ENCODE data around the gene PCYT1B.

Gene PCYT1B

GRCh38 chrX:24647257-24648058 lies at the start of gene PCYT1B:
TSS of gene PCYT1B (minus strand) at chrX:24647347. CDS start at chrX:24647105, 242 bp downstream.
- ChIA-PET POLR2A (no interaction called here), CTCF (interaction anchor here (0.6 kb wide), 1 partner anchor 384 kb away, joined by 3 read pairs; no protein-coding TSS in a partner anchor)
- peaks cover 4% of the 10 kb centered on the region; the same call in 1 of the 2 replicates for H3K4me1 ChIP-seq (ENCODE audit: control insufficient read depth, insufficient read depth, low read length)
- H3K36me3 ChIP-seq (ENCODE audit: control insufficient read depth in 2 of 2, insufficient read depth in 1 of 2, low read length in 2 of 2) = no peaks in the 10 kb centered on the region
- no peak within 1 kb of the TSS for H3K4me3 ChIP-seq (ENCODE audit: low read depth, low read length)
- TF ChIP-seq, protein P1, sequence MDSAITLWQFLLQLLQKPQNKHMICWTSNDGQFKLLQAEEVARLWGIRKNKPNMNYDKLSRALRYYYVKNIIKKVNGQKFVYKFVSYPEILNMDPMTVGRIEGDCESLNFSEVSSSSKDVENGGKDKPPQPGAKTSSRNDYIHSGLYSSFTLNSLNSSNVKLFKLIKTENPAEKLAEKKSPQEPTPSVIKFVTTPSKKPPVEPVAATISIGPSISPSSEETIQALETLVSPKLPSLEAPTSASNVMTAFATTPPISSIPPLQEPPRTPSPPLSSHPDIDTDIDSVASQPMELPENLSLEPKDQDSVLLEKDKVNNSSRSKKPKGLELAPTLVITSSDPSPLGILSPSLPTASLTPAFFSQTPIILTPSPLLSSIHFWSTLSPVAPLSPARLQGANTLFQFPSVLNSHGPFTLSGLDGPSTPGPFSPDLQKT (IDR thresholded peaks at IDR 0.05; ENCODE audit: borderline replicate concordance, low read depth, low read length) = no peak
- TF ChIP-seq, protein P2, sequence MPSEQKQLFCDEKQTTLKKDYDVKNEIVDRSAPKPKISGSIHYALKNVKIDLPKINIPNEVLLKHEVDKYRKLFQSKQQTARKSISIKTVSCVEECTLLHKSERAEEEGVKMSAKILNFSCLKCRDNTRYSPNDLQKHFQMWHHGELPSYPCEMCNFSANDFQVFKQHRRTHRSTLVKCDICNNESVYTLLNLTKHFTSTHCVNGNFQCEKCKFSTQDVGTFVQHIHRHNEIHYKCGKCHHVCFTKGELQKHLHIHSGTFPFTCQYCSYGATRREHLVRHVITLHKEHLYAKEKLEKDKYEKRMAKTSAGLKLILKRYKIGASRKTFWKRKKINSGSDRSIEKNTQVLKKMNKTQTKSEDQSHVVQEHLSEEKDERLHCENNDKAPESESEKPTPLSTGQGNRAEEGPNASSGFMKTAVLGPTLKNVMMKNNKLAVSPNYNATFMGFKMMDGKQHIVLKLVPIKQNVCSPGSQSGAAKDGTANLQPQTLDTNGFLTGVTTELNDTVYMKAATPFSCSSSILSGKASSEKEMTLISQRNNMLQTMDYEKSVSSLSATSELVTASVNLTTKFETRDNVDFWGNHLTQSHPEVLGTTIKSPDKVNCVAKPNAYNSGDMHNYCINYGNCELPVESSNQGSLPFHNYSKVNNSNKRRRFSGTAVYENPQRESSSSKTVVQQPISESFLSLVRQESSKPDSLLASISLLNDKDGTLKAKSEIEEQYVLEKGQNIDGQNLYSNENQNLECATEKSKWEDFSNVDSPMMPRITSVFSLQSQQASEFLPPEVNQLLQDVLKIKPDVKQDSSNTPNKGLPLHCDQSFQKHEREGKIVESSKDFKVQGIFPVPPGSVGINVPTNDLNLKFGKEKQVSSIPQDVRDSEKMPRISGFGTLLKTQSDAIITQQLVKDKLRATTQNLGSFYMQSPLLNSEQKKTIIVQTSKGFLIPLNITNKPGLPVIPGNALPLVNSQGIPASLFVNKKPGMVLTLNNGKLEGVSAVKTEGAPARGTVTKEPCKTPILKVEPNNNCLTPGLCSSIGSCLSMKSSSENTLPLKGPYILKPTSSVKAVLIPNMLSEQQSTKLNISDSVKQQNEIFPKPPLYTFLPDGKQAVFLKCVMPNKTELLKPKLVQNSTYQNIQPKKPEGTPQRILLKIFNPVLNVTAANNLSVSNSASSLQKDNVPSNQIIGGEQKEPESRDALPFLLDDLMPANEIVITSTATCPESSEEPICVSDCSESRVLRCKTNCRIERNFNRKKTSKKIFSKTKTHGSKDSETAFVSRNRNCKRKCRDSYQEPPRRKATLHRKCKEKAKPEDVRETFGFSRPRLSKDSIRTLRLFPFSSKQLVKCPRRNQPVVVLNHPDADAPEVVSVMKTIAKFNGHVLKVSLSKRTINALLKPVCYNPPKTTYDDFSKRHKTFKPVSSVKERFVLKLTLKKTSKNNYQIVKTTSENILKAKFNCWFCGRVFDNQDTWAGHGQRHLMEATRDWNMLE (tag by site-specific recombination; conservative IDR thresholded peaks at IDR 0.05; ENCODE audit: low read depth) = no peak
- TF ChIP-seq EGR2 (tag by site-specific recombination; IDR thresholded peaks at IDR 0.05; ENCODE audit: low read depth) (no peak), ATF2 (tag by site-specific recombination; IDR thresholded peaks at IDR 0.05; ENCODE audit: low read depth) (no peak), ZBTB8A (tag by site-specific recombination; IDR thresholded peaks at IDR 0.05) (no peak), ZNF792 (tag by site-specific recombination; IDR thresholded peaks at IDR 0.05) (no peak), ZNF266 (tag by site-specific recombination; IDR thresholded peaks at IDR 0.05; ENCODE audit: low read depth) (no peak), ZNF24 (tag by site-specific recombination; IDR thresholded peaks at IDR 0.05) (no peak), TCF7L2 (IDR thresholded peaks at IDR 0.05; ENCODE audit: borderline replicate concordance, low read depth, low read length) (no peak), ZNF214 (tag by site-specific recombination; IDR thresholded peaks at IDR 0.05; ENCODE audit: borderline replicate concordance) (no peak), KLF8 (tag by site-specific recombination; IDR thresholded peaks at IDR 0.05) (no peak), ZNF558 (tag by site-specific recombination; IDR thresholded peaks at IDR 0.05) (no peak), ZNF426 (tag by site-specific recombination; IDR thresholded peaks at IDR 0.05) (no peak)
- TF ChIP-seq, protein P3, sequence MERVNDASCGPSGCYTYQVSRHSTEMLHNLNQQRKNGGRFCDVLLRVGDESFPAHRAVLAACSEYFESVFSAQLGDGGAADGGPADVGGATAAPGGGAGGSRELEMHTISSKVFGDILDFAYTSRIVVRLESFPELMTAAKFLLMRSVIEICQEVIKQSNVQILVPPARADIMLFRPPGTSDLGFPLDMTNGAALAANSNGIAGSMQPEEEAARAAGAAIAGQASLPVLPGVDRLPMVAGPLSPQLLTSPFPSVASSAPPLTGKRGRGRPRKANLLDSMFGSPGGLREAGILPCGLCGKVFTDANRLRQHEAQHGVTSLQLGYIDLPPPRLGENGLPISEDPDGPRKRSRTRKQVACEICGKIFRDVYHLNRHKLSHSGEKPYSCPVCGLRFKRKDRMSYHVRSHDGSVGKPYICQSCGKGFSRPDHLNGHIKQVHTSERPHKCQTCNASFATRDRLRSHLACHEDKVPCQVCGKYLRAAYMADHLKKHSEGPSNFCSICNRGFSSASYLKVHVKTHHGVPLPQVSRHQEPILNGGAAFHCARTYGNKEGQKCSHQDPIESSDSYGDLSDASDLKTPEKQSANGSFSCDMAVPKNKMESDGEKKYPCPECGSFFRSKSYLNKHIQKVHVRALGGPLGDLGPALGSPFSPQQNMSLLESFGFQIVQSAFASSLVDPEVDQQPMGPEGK (tag by site-specific recombination; IDR thresholded peaks at IDR 0.05) = no peak
- H3K9me3 ChIP-seq (ENCODE audit: control insufficient read depth, insufficient read depth, low read depth, low read length) = no peaks in the 10 kb centered on the region
- H3K27ac ChIP-seq (ENCODE audit: extremely low read depth, low read depth, low read length) = no peak within 1 kb of the TSS
